Omental fat pad (tissue), 4 donors: ENCODE results near the gene STK4. TPM values are rescaled to one million over a fixed set of nuclear protein-coding genes. Genes with fewer than 3 reads are reported as not detected.

Source experiments
- ATAC-seq: fragments of 150-250 bp; one replicate; pipeline ENCODE4 v1.9.1; 2016; ENCODE audit warnings: mild to moderate bottlenecking, moderate library complexity; ENCODE audit not compliant: low FRiP score
- DNase-seq: peaks from one replicate; pipeline ENCODE4 v3.0.0-alpha.2; 2019; ENCODE audit warnings: low spot score
- total RNA-seq, 4 donors: library from RNA; depleted of rRNA; stranded (reverse); fragments of >200 nt; gene quantifications; one replicate each; pipeline ENCODE4 v1.1.0, GENCODE V29; 2016
- TF ChIP-seq, protein P1 (sequence below), 3 donors: fragments of 450-650 bp; IDR thresholded peaks; one replicate each; pipeline ENCODE4 v1.5.1; 2016 to 2017; ENCODE audit warnings: antibody characterized with exemption in 3 of 3, mild to moderate bottlenecking in 3 of 3, moderate library complexity in 2 of 3

Gene STK4
- total RNA-seq, 4 donors from 2014 or later = 26.4 to 51.9 (median 38.6) TPM

DNA sequence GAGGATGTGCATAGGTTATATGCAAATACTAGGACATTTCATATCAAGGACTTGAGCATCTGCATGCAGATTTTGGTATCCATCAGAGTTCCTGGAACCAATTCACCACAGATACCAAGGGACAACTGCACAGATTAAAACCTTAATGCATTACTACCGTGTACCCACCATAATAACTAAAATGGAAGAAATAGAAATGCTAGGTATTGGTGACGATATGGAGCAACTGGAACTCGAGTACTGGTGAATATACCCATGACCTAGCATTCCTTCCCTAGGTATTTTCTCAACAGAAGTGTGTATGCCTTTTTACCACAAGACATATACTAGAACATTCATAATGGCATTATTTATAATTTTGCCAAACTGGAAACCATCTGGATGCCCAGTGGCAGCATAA is 116.2 kb downstream of the STK4 start:
- TF ChIP-seq, protein P1, sequence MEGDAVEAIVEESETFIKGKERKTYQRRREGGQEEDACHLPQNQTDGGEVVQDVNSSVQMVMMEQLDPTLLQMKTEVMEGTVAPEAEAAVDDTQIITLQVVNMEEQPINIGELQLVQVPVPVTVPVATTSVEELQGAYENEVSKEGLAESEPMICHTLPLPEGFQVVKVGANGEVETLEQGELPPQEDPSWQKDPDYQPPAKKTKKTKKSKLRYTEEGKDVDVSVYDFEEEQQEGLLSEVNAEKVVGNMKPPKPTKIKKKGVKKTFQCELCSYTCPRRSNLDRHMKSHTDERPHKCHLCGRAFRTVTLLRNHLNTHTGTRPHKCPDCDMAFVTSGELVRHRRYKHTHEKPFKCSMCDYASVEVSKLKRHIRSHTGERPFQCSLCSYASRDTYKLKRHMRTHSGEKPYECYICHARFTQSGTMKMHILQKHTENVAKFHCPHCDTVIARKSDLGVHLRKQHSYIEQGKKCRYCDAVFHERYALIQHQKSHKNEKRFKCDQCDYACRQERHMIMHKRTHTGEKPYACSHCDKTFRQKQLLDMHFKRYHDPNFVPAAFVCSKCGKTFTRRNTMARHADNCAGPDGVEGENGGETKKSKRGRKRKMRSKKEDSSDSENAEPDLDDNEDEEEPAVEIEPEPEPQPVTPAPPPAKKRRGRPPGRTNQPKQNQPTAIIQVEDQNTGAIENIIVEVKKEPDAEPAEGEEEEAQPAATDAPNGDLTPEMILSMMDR (IDR thresholded peaks at IDR 0.05) = no peak
- DNase-seq (no peak), ATAC-seq (no peak)

DNA sequence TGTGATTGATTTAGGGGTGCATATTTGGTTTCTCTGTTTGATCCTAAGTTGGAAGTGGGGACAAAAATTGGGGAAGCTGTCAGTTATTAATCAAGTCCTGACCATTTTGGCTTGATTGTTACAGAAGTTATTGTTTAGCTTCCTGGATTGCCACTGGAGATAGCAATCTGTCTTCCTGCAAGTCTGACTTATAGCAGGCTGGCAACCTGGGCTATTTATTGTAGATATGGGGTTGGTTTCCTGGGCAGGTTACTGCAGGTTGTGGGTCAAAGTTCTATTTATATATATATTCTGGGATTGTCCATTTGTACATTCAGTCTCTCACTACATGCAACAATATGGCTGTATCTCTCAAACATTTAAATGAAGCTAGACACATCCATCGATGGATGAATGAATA is 116.8 kb downstream of the STK4 start:
- TF ChIP-seq, protein P1 (IDR thresholded peaks at IDR 0.05) = no peak
- DNase-seq = no peak
- no peak for ATAC-seq

DNA sequence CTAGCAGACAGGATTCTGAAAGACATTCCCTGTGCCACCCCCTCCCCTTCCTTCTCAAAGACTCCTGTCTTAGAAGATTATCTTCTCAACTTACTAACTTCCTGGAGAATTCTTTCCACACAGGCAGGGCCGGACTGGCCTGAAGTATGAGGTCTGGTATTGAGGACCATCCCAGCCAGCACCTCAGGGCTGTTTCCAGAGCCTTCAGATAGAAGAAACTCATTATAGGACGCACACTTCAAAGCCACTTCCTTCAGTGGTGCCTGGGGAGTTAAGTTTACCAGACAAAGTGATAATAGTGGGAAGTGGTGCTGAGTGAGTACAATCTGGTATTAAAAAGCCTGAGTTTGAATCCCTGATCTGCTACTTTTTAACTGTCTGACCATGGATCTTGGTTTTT is 119.0 kb downstream of the STK4 start:
- no peak for ATAC-seq
- TF ChIP-seq, protein P1 (IDR thresholded peaks at IDR 0.05) = no peak
- no peak for DNase-seq

DNA sequence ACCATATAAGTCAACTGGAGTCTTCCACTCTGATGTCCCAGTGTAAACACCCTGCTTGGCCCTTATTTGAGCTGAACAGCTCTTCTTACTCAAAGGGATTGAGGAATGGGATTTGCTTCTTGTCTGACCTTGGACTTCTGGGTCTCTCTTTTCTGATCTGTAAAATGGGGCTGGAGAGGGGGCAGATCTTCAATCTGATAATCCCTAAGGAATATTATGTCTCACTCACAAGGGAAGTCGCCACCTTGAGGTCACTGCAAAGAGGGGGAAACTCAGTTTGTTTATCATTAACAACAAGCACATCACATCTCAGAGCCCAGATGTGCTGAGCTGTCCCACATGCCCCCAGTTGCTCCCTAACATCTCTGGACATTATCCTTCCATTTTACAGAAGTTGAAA is 119.6 kb downstream of the STK4 start:
- ATAC-seq (no peak), DNase-seq (no peak)
- TF ChIP-seq, protein P1 (IDR thresholded peaks at IDR 0.05) = no peak

DNA sequence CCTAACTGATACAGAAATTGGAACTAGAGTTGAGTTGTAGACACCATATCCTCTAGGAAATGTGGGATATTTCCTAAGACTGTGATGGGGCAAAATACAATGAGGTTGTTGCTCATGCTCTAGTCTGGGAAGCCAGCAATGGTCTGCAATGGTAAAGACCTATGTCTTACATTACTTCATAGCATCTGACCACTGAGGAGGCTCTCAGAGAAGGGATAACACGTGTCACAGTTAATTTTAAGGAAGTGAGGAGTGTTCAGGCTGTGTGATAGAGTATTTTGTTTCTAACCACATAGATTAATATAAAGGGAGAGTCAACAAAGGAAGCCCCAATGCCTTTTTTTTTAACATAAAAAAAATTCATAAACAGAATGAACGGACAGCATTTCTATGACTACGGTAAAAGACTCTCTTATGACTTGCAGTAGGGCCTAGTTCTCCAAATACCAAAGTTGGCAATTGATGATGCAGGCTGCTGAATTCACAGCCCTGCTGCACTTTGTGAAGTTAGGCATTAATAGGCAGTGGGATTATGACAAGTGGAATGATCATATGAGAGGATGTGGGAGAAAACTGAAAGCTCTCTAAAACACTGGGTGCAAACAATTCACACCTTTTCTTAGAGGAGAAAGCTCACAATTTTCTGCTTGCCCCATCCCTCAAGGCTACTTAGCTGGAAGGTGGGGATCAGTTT is 120.9 kb downstream of the STK4 start:
- TF ChIP-seq, protein P1 (IDR thresholded peaks at IDR 0.05) = no peak
- ATAC-seq (no peak), DNase-seq (no peak)

DNA sequence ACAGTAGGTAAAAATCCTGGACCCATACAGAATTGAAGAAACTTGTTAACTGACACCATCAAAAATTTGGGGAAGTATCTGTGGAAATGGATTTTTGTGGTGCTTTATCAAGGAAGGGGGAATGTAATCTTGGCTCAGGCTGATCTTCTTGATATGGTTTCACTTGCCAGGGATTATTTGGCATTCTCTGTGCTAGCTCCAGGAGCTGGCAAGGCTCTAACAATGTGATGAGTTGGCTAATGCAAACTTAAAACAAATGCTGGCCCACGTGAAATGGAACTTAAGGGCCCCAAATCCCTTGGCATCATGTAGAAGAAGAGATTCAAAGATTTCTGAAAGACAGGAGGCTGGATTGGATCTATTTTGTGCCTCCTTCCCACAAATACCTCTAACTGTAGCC is 121.5 kb downstream of the STK4 start:
- ATAC-seq = no peak
- DNase-seq = no peak
- TF ChIP-seq, protein P1 (IDR thresholded peaks at IDR 0.05) = no peak

DNA sequence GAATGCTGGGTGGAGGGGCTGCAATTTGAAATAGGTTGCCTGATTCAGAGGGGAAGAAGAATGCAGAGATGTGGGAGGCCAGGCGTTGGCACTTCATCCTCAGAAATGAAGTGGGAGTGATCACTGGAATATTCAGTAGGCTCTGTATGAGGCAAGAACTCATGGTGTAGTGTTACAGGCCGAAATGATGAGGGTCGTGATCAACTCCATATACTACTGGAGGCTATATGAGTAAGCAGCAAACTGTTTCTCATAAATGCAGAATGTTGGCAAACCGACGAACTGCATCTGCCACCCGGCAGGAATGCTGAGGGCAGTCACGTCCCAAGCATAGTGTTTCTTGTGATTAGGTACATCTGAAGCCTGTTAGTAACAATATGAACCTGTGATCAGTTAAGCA is 121.9 kb downstream of the STK4 start:
- DNase-seq = no peak
- TF ChIP-seq, protein P1 (IDR thresholded peaks at IDR 0.05) = no peak
- peak; percentile 90 for ATAC-seq
